Measurements from ENCODE around the gene HSP90AB1. TPM values are rescaled to one million over a fixed set of nuclear protein-coding genes. Genes with fewer than 3 reads are reported as not detected.

The HSP90AB1 gene
- total RNA-seq, 4 donors from 2014 or later: 356 to 729 (median 499) TPM

DNA sequence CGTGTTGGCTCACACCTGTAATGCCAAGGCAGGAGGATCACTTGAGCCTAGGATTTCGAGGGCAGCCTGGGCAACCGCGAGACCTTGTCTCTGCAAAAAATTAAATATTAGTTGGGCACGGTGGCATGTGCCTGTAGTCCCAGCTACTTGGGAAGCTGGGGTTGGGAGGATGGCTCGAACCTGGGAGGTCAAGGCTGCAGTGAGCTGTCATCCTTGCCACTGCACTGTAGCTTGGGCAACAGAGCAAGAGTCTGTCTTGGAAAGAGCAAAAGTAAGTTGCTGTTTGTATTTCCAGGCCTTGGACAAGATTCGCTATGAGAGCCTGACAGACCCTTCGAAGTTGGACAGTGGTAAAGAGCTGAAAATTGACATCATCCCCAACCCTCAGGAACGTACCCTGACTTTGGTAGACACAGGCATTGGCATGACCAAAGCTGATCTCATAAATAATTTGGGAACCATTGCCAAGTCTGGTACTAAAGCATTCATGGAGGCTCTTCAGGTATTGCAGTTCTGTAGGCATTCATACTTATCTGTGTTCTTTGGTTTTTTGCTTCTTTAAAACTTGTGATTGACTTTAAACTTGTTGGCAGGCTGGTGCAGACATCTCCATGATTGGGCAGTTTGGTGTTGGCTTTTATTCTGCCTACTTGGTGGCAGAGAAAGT lies 2.3 kb downstream of the HSP90AB1 start:
- Histone ChIP-seq H3K4me1 (peaks cover 30 to 65% (median 60%) of the 10 kb centered on the region in 4 donors), H3K27me3 (no peaks in the 10 kb centered on the region), H3K27ac (replicated peaks in 1 of 4) (peak overlapping the region in 3 of 4 donors; percentile 95 to 99 (median 98)), H3K9me3 (no peaks in the 10 kb centered on the region), H3K4me3 (peak overlapping the region in 3 of 4 donors; percentile 73 to 100 (median 95)), H3K36me3 (peaks cover 54 to 61% (median 58%) of the 10 kb centered on the region in 4 donors)
- WGBS: 79% methylated on average over 9 of the region's 9 CpGs
- no peak for TF ChIP-seq EP300 (IDR thresholded peaks at IDR 0.05)
- peak in 1 of 2 donors; percentile 8 for TF ChIP-seq POLR2AphosphoS5 (IDR thresholded peaks at IDR 0.05)
- TF ChIP-seq, protein P1, sequence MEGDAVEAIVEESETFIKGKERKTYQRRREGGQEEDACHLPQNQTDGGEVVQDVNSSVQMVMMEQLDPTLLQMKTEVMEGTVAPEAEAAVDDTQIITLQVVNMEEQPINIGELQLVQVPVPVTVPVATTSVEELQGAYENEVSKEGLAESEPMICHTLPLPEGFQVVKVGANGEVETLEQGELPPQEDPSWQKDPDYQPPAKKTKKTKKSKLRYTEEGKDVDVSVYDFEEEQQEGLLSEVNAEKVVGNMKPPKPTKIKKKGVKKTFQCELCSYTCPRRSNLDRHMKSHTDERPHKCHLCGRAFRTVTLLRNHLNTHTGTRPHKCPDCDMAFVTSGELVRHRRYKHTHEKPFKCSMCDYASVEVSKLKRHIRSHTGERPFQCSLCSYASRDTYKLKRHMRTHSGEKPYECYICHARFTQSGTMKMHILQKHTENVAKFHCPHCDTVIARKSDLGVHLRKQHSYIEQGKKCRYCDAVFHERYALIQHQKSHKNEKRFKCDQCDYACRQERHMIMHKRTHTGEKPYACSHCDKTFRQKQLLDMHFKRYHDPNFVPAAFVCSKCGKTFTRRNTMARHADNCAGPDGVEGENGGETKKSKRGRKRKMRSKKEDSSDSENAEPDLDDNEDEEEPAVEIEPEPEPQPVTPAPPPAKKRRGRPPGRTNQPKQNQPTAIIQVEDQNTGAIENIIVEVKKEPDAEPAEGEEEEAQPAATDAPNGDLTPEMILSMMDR (IDR thresholded peaks at IDR 0.05): no peak
- no peak for TF ChIP-seq POLR2A (IDR thresholded peaks at IDR 0.05; ENCODE audit: low read depth)
- intact Hi-C loops (cut with DNase I): no loop called here
- DNase-seq (ENCODE audit: extremely low spot score): no peak

- TF ChIP-seq POLR2A (IDR thresholded peaks at IDR 0.05; ENCODE audit: low read depth): no peak
- TF ChIP-seq EP300 (IDR thresholded peaks at IDR 0.05): no peak
- intact Hi-C loops (cut with DNase I): no loop called here
- no peaks in the 10 kb centered on the region for H3K9me3 ChIP-seq
- H3K4me1 ChIP-seq: peaks cover 30 to 72% (median 68%) of the 10 kb centered on the region in 4 donors
- H3K4me3 ChIP-seq: no peak overlapping the region
- peak overlapping the region in 1 of 4 donors; percentile 15 for H3K27ac ChIP-seq (replicated peaks in 1 of 4)
- no peaks in the 10 kb centered on the region for H3K27me3 ChIP-seq
- H3K36me3 ChIP-seq: peaks cover 63 to 70% (median 68%) of the 10 kb centered on the region in 4 donors
- no peak for DNase-seq (ENCODE audit: extremely low spot score)
- WGBS: 70% methylated on average over 6 of the region's 6 CpGs
Observed at GRCh38 chr6:44250067-44250717, 3.3 kb downstream of the HSP90AB1 start.

DNA sequence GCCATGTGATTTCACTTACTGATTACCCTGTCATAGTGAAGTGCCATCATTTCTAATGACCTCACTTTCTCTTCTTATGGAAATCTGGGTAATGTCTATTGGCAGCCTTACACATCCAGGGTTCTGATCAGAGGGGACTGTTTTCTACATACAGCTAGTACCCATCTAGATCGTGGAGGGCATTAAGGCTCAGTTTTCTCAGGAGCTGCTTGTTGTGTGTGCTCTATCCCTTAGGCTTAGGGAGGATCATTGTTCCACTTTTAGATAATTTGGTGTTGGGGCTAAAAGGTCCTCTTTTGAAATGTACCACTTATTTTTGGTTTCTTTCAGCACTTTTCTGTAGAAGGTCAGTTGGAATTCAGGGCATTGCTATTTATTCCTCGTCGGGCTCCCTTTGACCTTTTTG lies 3.8 kb downstream of the HSP90AB1 start:
- intact Hi-C loops (cut with DNase I): no loop called here
- peaks cover 63 to 76% (median 73%) of the 10 kb centered on the region in 4 donors for H3K36me3 ChIP-seq
- peaks cover 31 to 69% (median 66%) of the 10 kb centered on the region in 4 donors for H3K4me1 ChIP-seq
- H3K4me3 ChIP-seq: no peak overlapping the region
- peak overlapping the region in 1 of 4 donors; percentile 15 for H3K27ac ChIP-seq (replicated peaks in 1 of 4)
- TF ChIP-seq, protein P1 (IDR thresholded peaks at IDR 0.05): no peak
- no peak for TF ChIP-seq POLR2AphosphoS5 (IDR thresholded peaks at IDR 0.05)
- TF ChIP-seq POLR2A (IDR thresholded peaks at IDR 0.05; ENCODE audit: low read depth): no peak
- no peak for TF ChIP-seq EP300 (IDR thresholded peaks at IDR 0.05)
- no peak for DNase-seq (ENCODE audit: extremely low spot score)
- no peaks in the 10 kb centered on the region for H3K27me3 ChIP-seq
- 66% methylated on average over 3 of the region's 3 CpGs for WGBS
- no peaks in the 10 kb centered on the region for H3K9me3 ChIP-seq

GRCh38 chr6:44251576-44252524 lies 4.9 kb downstream of the HSP90AB1 start:
- peaks cover 37 to 78% (median 74%) of the 10 kb centered on the region in 4 donors for H3K4me1 ChIP-seq
- no peak overlapping the region for H3K27ac ChIP-seq (replicated peaks in 1 of 4)
- H3K9me3 ChIP-seq: no peaks in the 10 kb centered on the region
- no peak overlapping the region for H3K4me3 ChIP-seq
- TF ChIP-seq, protein P1 (IDR thresholded peaks at IDR 0.05): no peak
- TF ChIP-seq EP300 (IDR thresholded peaks at IDR 0.05): no peak
- TF ChIP-seq POLR2AphosphoS5 (IDR thresholded peaks at IDR 0.05): no peak
- no peak for TF ChIP-seq POLR2A (IDR thresholded peaks at IDR 0.05; ENCODE audit: low read depth)
- peaks cover 63 to 82% (median 75%) of the 10 kb centered on the region in 4 donors for H3K36me3 ChIP-seq
- DNase-seq (ENCODE audit: extremely low spot score): no peak
- H3K27me3 ChIP-seq: no peaks in the 10 kb centered on the region
- intact Hi-C loops (cut with DNase I): no loop called here
- WGBS: 90% methylated on average over 14 of the region's 14 CpGs

Measured in esophagus muscularis mucosa (tissue), 4 donors.